Measurements from ENCODE around the gene SLC6A13. TPM values are rescaled to one million over a fixed set of nuclear protein-coding genes. Genes with fewer than 3 reads are reported as not detected.

Gene SLC6A13
- total RNA-seq, 1 experiment from 2014 or later: not detected

DNA sequence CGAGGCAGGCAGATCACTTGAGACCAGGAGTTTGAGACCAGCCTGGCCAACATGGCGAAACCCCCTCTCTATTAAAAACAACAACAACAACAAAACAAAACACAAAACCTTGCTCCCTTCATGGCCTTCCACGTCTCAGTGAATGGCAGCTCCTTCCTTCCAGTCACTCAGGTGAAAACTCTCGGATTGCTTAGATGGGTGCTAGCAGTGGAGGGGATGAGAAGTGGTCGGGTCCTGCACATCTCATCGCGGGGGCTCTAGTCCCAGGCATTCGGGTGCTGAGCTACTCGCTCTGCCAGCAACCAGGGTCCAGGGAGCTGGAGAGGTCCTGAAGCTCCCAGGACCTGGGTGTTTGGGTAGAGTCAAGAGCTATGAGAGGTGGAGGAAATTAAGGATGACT, 7.7 kb downstream of the SLC6A13 start:
- no peaks in the 10 kb centered on the region for H3K4me1 ChIP-seq (ENCODE audit: insufficient read depth, low read length, poor library complexity, severe bottlenecking)
- peaks cover 7% of the 10 kb centered on the region for H3K27me3 ChIP-seq (replicated peaks; ENCODE audit: insufficient read depth, low read depth, low read length, poor library complexity)
- no peak for DNase-seq (ENCODE audit: low spot score)
- ChIA-PET POLR2A (ENCODE audit: low non-redundant PET) (no interaction called here), CTCF (no interaction called here)
- no peak overlapping the region for H3K4me3 ChIP-seq (ENCODE audit: low read depth, low read length, poor library complexity, severe bottlenecking)
- no peaks in the 10 kb centered on the region for H3K36me3 ChIP-seq (ENCODE audit: insufficient read depth, low read length, poor library complexity, severe bottlenecking)
- TF ChIP-seq EZH2 (IDR thresholded peaks at IDR 0.05; ENCODE audit: borderline replicate concordance, low read depth, low read length, poor library complexity, severe bottlenecking): no peak
- TF ChIP-seq, protein P1, sequence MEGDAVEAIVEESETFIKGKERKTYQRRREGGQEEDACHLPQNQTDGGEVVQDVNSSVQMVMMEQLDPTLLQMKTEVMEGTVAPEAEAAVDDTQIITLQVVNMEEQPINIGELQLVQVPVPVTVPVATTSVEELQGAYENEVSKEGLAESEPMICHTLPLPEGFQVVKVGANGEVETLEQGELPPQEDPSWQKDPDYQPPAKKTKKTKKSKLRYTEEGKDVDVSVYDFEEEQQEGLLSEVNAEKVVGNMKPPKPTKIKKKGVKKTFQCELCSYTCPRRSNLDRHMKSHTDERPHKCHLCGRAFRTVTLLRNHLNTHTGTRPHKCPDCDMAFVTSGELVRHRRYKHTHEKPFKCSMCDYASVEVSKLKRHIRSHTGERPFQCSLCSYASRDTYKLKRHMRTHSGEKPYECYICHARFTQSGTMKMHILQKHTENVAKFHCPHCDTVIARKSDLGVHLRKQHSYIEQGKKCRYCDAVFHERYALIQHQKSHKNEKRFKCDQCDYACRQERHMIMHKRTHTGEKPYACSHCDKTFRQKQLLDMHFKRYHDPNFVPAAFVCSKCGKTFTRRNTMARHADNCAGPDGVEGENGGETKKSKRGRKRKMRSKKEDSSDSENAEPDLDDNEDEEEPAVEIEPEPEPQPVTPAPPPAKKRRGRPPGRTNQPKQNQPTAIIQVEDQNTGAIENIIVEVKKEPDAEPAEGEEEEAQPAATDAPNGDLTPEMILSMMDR (conservative IDR thresholded peaks at IDR 0.05; ENCODE audit: low read depth, low read length): no peak
- H3K9me3 ChIP-seq (ENCODE audit: low read depth, low read length, poor library complexity, severe bottlenecking): no peaks in the 10 kb centered on the region
- BruUV-seq (replicated peaks): no TSS peak
- no peak overlapping the region for H3K27ac ChIP-seq (ENCODE audit: low read depth, low read length, poor library complexity, severe bottlenecking)
- intact Hi-C loops (cut with micrococcal nuclease; ENCODE audit: unreplicated experiment): no loop called here

GRCh38 chr12:254039-254438, 8.6 kb downstream of the SLC6A13 start:
- TF ChIP-seq, protein P1 (conservative IDR thresholded peaks at IDR 0.05; ENCODE audit: low read depth, low read length): no peak
- TF ChIP-seq EZH2 (IDR thresholded peaks at IDR 0.05; ENCODE audit: borderline replicate concordance, low read depth, low read length, poor library complexity, severe bottlenecking): no peak
- Histone ChIP-seq H3K27me3 (replicated peaks; ENCODE audit: insufficient read depth, low read depth, low read length, poor library complexity) (peaks cover 5% of the 10 kb centered on the region), H3K9me3 (ENCODE audit: low read depth, low read length, poor library complexity, severe bottlenecking) (no peaks in the 10 kb centered on the region), H3K36me3 (ENCODE audit: insufficient read depth, low read length, poor library complexity, severe bottlenecking) (no peaks in the 10 kb centered on the region), H3K4me3 (ENCODE audit: low read depth, low read length, poor library complexity, severe bottlenecking) (no peak overlapping the region), H3K27ac (ENCODE audit: low read depth, low read length, poor library complexity, severe bottlenecking) (no peak overlapping the region), H3K4me1 (ENCODE audit: insufficient read depth, low read length, poor library complexity, severe bottlenecking) (no peaks in the 10 kb centered on the region)
- ChIA-PET CTCF (no interaction called here), POLR2A (ENCODE audit: low non-redundant PET) (no interaction called here)
- DNase-seq (ENCODE audit: low spot score): no peak
- intact Hi-C loops (cut with micrococcal nuclease; ENCODE audit: unreplicated experiment): no loop called here
- BruUV-seq (replicated peaks): no TSS peak

DNA sequence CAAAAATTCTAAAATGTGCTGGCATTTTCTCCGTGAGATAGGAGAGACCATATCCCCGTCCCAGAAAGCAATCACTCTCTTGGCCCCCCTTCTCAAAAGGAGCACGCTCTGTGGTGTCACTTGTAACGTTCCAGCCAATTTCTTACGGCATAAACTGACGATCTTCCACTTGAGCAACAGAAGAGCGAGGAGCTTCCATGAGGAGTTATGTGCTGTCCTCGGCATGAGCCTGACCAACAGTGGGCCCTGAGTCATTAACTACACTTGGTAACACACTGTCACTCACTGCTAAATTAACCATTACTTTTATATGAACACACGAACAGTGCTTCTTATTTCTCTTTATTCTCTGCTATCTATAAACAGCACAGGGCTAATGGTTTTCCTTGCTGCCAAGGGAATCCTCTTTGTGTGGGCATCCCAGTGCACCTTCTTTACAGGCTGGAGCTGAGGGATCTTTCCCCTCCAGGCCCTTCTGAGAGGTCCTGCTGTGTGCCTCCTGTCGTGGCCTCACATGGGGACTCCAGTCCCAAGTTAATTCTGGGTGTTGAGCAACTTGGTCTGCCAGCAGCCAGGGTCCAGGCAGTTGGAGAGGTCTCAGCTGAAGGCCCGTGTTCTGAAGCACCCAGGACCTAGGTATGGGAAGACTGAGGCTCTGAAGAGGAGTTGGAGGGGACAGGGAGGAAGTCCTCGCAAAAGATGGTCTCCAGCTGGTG, 9.4 kb downstream of the SLC6A13 start:
- TF ChIP-seq, protein P1 (conservative IDR thresholded peaks at IDR 0.05; ENCODE audit: low read depth, low read length): no peak
- TF ChIP-seq EZH2 (IDR thresholded peaks at IDR 0.05; ENCODE audit: borderline replicate concordance, low read depth, low read length, poor library complexity, severe bottlenecking): no peak
- no peaks in the 10 kb centered on the region for H3K9me3 ChIP-seq (ENCODE audit: low read depth, low read length, poor library complexity, severe bottlenecking)
- no peak overlapping the region for H3K4me3 ChIP-seq (ENCODE audit: low read depth, low read length, poor library complexity, severe bottlenecking)
- CTCF ChIA-PET: no interaction called here
- intact Hi-C loops (cut with micrococcal nuclease; ENCODE audit: unreplicated experiment): no loop called here
- no peak overlapping the region for H3K27ac ChIP-seq (ENCODE audit: low read depth, low read length, poor library complexity, severe bottlenecking)
- no peaks in the 10 kb centered on the region for H3K36me3 ChIP-seq (ENCODE audit: insufficient read depth, low read length, poor library complexity, severe bottlenecking)
- H3K27me3 ChIP-seq (replicated peaks; ENCODE audit: insufficient read depth, low read depth, low read length, poor library complexity): peaks cover 5% of the 10 kb centered on the region
- POLR2A ChIA-PET (ENCODE audit: low non-redundant PET): no interaction called here
- no peaks in the 10 kb centered on the region for H3K4me1 ChIP-seq (ENCODE audit: insufficient read depth, low read length, poor library complexity, severe bottlenecking)
- no TSS peak for BruUV-seq (replicated peaks)
- no peak for DNase-seq (ENCODE audit: low spot score)
